Activated B cell treated with CpG ODN at 0.5 μM for 24 hours (primary cell): ENCODE results near the gene MTMR11. TPM values are rescaled to one million over a fixed set of nuclear protein-coding genes. Genes with fewer than 3 reads are reported as not detected.

Experiments
- ATAC-seq: fragments of 200-7000 bp; cut with Tn5 transposase; one replicate; pipeline ENCODE4 v1.10.0; 2021; ENCODE audit warnings: low read depth, mild to moderate bottlenecking, moderate library complexity
- CTCF ChIA-PET: fragments of 350-600 bp; sonication (Branson Sonifier 250); formaldehyde crosslinking; loops from one replicate; lab custom pipeline; 2021; ENCODE audit warnings: antibody characterized with exemption; lab: Charles Lee
- POLR2A ChIA-PET: fragments of 350-600 bp; sonication (Branson Sonifier 250); formaldehyde crosslinking; loops from one replicate; lab custom pipeline; 2021; ENCODE audit warnings: antibody characterized with exemption; lab: Charles Lee
- DNase-seq: peaks from one replicate; pipeline ENCODE4 v3.0.0; 2022
- H3K27ac Mint-ChIP-seq: one replicate; pipeline ENCODE4 v1.8.0; 2020; ENCODE audit warnings: mixed read lengths
- H3K27me3 Mint-ChIP-seq: one replicate; pipeline ENCODE4 v1.8.0; 2021; ENCODE audit warnings: mixed read lengths
- H3K36me3 Mint-ChIP-seq: one replicate; pipeline ENCODE4 v1.8.0; 2021; ENCODE audit warnings: low read depth, mixed read lengths
- H3K4me1 Mint-ChIP-seq: one replicate; pipeline ENCODE4 v1.8.0; 2021; ENCODE audit warnings: mixed read lengths
- H3K4me3 Mint-ChIP-seq: one replicate; pipeline ENCODE4 v1.8.0; 2020; ENCODE audit warnings: mild to moderate bottlenecking, mixed read lengths
- H3K9me3 Mint-ChIP-seq: one replicate; pipeline ENCODE4 v1.8.0; 2020; ENCODE audit warnings: mixed read lengths
- intact Hi-C: fragments of 100-400 bp; cut with micrococcal nuclease; formaldehyde crosslinking; loops from one replicate; pipeline ENCODE4 v1.15.1; 2024
- total RNA-seq: library from RNA; stranded (reverse); gene quantifications from 2 replicates; pipeline ENCODE4 v1.2.3, GENCODE V29; 2022
- TF ChIP-seq, protein P1 (sequence below): fragments of 200-600 bp; IDR thresholded peaks from one replicate; pipeline ENCODE4 v1.8.0; 2022; ENCODE audit warnings: antibody characterized with exemption, mild to moderate bottlenecking

MTMR11 gene
- total RNA-seq, 1 donor from 2014 or later, result not detected

- Mint-ChIP-seq H3K9me3 (no peaks in the 10 kb centered on the region), H3K27me3 (peaks cover 26% of the 10 kb centered on the region), H3K4me1 (peaks cover 23% of the 10 kb centered on the region), H3K4me3 (peak within 1 kb of the TSS; percentile 19), H3K36me3 (peaks cover 11% of the 10 kb centered on the region), H3K27ac (no peak within 1 kb of the TSS)
- no peak for ATAC-seq
- POLR2A ChIA-PET, result no interaction called here
- no peak for DNase-seq
- TF ChIP-seq, protein P1, sequence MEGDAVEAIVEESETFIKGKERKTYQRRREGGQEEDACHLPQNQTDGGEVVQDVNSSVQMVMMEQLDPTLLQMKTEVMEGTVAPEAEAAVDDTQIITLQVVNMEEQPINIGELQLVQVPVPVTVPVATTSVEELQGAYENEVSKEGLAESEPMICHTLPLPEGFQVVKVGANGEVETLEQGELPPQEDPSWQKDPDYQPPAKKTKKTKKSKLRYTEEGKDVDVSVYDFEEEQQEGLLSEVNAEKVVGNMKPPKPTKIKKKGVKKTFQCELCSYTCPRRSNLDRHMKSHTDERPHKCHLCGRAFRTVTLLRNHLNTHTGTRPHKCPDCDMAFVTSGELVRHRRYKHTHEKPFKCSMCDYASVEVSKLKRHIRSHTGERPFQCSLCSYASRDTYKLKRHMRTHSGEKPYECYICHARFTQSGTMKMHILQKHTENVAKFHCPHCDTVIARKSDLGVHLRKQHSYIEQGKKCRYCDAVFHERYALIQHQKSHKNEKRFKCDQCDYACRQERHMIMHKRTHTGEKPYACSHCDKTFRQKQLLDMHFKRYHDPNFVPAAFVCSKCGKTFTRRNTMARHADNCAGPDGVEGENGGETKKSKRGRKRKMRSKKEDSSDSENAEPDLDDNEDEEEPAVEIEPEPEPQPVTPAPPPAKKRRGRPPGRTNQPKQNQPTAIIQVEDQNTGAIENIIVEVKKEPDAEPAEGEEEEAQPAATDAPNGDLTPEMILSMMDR, result no peak
- intact Hi-C loops, result no loop called here
- CTCF ChIA-PET, result no interaction called here
These were observed 19.0 kb downstream of the MTMR11 start, which contains the start of gene SV2A for GRCh38 chr1:149917571-149918144. SV2A (minus strand) TSS chr1:149917844; CDS start chr1:149913840, 4,004 bp downstream.

- ChIA-PET POLR2A (interaction anchor here (2.9 kb wide), 1 partner anchor 29 kb away, joined by 17 read pairs; a partner anchor contains a TSS), CTCF (no interaction called here)
- no peak for ATAC-seq
- Mint-ChIP-seq H3K27ac (no peak overlapping the region), H3K36me3 (peaks cover 5% of the 10 kb centered on the region), H3K27me3 (peaks cover 26% of the 10 kb centered on the region), H3K4me3 (peak overlapping the region; percentile 19), H3K4me1 (peaks cover 23% of the 10 kb centered on the region), H3K9me3 (no peaks in the 10 kb centered on the region)
- intact Hi-C loops, result no loop called here
- DNase-seq, result no peak
- TF ChIP-seq, protein P1, result no peak
These were observed 19.8 kb downstream of the MTMR11 start for GRCh38 chr1:149916898-149917252.

GRCh38 chr1:149916193-149916897, 20.3 kb downstream of the MTMR11 start:
- TF ChIP-seq, protein P1, result no peak
- Mint-ChIP-seq H3K4me1 (peaks cover 23% of the 10 kb centered on the region), H3K27ac (no peak overlapping the region)

GRCh38 chr1:149915429-149916192, 21.1 kb downstream of the MTMR11 start:
- Mint-ChIP-seq H3K4me3 (no peak overlapping the region), H3K36me3 (no peaks in the 10 kb centered on the region), H3K4me1 (peaks cover 23% of the 10 kb centered on the region), H3K27ac (no peak overlapping the region), H3K9me3 (no peaks in the 10 kb centered on the region), H3K27me3 (peaks cover 26% of the 10 kb centered on the region)
- intact Hi-C loops, result no loop called here
- ATAC-seq, result no peak
- TF ChIP-seq, protein P1, result no peak
- ChIA-PET CTCF (no interaction called here), POLR2A (interaction anchor here (2.9 kb wide), 1 partner anchor 28 kb away, joined by 17 read pairs; a partner anchor contains a TSS)
- no peak for DNase-seq

More at GRCh38 chr1:149916193-149916897, 20.3 kb downstream of the MTMR11 start:
- no peaks in the 10 kb centered on the region for H3K9me3 Mint-ChIP-seq
- ATAC-seq (no peak), DNase-seq (no peak)
- no peak overlapping the region for H3K4me3 Mint-ChIP-seq
- CTCF ChIA-PET, result no interaction called here
- H3K27me3 Mint-ChIP-seq, result peaks cover 26% of the 10 kb centered on the region
- POLR2A ChIA-PET, result interaction anchor here (2.9 kb wide), 1 partner anchor 28 kb away, joined by 17 read pairs; a partner anchor contains a TSS
- no peaks in the 10 kb centered on the region for H3K36me3 Mint-ChIP-seq
- intact Hi-C loops, result no loop called here
